Fibroblast of gingiva (primary cell): ENCODE measurements around the gene ZNF488.

Source experiments
- DNase-seq: peaks from one replicate; pipeline ENCODE4 v3.0.0-alpha.2; 2011; ENCODE audit warnings: low read depth

ZNF488 gene

DNA sequence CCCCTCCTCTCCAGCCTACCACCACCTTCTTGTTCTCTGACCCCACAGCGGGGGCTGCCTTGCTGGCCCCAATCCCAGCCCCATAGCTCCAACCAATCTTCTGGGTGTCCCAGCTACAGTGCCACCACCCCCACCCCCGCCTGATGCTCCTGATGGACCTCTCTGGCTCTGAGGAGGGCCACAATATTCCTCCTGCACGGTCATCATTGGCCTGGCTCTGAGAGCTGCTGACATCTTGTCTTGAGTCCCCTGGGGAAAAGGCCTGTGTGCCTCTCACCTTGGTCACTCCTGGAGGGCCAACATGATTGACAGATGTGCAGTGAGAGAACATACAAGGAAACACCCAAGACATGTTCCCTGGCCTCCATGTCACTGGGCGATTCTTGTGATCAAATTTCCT is 54.2 kb downstream of the ZNF488 start:
- DNase-seq: no peak

DNA sequence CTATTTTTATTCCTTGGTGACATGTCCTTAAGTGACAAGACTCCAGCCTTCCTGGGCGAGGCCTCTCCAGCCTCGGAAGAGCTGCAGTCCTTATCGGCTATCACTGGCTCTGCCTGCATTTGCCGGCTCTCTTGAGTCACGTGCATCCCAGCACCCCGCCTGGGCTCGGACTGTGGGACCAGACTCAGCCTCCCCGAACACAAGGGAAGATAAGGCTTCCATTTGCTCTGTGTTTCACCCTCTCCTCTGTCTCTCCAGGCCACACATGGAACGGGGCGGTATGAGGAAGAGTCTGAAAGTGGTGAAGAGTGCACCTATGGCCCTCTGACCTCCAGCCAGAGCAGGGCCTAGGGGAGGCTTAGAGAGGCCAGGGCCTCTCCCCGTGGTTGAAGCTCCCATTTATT is 57.2 kb downstream of the ZNF488 start:
- DNase-seq: no peak

DNA sequence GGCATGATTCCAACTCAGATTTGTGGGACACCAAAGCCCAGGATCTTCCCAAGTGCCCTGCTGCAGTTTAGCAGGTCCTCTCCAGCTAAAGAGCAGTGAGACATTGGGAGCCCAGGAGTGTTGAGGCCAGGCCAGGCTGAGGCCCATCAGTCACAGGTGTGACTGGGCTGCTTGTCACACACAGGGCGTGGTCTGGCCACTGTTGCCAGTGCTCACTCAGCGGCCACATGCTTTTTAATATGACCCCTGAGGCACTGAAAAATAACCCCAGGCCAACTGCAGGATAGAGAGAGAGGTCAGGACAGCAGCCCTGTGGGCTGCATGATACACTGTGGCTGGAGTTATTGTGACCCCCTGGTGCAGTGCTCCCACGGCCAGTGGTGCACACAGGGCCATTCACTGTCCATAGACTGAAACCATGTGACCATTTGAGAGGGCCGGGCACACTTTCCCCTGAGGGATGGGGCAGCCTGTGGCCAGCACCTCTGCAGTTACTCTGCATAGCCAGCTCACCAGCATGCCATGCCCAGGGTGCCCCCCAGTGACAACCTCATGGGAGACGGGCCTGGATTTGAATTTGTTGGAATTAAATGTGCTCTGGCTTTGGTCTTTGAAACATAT is 57.7 kb downstream of the ZNF488 start:
- DNase-seq: no peak

DNA sequence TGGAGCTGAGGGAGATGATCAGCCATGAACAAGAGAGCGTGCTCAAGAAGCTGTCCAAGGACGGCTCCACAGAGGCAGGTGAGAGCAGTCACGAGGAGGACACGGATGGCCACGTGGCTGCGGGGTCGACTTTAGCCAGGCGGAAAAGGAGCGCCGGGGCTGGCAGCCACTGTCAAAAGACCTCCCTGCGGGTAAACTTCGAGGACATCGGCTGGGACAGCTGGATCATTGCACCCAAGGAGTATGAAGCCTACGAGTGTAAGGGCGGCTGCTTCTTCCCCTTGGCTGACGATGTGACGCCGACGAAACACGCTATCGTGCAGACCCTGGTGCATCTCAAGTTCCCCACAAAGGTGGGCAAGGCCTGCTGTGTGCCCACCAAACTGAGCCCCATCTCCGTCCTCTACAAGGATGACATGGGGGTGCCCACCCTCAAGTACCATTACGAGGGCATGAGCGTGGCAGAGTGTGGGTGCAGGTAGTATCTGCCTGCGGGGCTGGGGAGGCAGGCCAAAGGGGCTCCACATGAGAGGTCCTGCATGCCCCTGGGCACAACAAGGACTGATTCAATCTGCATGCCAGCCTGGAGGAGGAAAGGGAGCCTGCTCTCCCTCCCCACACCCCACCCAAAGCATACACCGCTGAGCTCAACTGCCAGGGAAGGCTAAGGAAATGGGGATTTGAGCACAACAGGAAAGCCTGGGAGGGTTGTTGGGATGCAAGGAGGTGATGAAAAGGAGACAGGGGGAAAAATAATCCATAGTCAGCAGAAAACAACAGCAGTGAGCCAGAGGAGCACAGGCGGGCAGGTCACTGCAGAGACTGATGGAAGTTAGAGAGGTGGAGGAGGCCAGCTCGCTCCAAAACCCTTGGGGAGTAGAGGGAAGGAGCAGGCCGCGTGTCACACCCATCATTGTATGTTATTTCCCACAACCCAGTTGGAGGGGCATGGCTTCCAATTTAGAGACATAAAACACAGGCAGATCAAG is 58.5 kb downstream of the ZNF488 start:
- no peak for DNase-seq

DNA sequence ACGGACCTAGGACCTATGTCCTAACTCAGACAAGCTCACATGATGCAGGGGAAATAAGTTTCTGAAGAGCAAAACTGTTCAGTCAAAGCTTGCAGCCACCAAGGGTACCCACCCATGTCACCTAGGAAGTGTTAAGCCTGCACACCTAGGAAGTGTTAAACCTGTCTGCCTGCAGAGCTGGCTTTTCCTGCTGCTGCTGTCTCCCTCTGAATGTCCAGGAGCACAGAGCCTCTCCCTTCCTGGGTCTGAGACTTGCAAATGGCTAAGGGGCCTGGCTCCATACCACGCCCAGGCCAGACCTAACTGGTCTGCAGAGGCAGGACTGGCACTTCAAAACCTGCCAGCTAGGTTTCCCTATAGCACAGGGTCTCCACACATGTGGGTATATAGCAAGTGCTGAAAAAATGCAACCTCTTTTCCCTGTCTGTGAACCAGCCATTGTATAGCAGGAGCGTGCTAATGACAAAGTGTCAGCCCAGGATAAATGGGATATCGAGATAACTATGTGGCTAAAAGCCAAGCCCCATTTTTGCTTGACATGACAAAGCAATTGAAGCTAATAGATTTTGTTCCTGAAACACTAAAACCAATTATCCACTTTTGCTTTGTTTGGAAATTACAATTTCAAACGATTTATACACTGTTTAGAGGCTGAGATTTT is 60.3 kb downstream of the ZNF488 start:
- no peak for DNase-seq

DNA sequence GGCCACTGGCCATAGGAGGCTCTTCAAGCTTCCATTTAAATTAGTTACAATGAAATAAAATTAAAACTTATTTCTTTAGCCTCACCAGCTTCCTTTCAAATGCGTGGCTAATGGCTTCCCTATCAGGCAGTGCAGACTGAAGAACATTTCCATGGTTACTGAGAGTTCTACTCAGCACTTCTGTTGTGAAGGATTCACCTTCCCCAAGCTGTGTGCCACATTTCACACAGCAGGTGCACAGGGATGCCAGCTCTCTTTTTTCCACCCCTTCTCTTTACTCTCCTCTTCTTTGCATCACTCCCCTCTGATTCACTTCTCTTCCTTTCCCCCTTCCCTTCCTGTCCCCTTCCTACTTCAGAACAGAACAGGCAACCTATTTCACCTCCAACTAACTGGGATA is 61.0 kb downstream of the ZNF488 start:
- no peak for DNase-seq

DNA sequence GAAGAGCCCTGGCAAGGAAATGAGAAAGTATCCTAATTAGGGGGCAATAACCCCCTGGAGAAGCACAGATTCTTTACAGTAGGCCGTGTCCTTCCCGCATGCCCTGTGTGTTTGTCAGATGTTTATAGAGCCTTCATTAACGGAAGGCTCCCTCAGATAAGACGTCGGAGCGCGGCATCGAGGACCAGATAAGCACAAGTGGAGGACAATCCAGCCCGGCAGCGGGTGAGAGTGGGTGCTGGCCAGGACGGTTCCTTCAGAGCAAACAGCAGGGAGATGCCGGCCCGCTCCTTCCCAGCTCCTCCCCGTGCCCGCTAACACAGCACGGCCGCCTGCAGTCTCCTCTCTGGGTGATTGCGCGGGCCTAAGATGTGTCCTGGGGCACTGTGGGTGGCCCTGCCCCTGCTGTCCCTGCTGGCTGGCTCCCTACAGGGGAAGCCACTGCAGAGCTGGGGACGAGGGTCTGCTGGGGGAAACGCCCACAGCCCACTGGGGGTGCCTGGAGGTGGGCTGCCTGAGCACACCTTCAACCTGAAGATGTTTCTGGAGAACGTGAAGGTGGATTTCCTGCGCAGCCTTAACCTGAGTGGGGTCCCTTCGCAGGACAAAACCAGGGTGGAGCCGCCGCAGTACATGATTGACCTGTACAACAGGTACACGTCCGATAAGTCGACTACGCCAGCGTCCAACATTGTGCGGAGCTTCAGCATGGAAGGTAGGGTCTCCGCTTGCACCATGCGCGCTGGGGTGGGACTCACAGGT is 61.6 kb downstream of the ZNF488 start, which contains the start of gene GDF2:
Gene GDF2, plus strand, starts transcription at position 155 of the 762 bp plus-strand sequence. Its CDS starts 215 bp downstream, at position 370.
- no peak for DNase-seq

DNA sequence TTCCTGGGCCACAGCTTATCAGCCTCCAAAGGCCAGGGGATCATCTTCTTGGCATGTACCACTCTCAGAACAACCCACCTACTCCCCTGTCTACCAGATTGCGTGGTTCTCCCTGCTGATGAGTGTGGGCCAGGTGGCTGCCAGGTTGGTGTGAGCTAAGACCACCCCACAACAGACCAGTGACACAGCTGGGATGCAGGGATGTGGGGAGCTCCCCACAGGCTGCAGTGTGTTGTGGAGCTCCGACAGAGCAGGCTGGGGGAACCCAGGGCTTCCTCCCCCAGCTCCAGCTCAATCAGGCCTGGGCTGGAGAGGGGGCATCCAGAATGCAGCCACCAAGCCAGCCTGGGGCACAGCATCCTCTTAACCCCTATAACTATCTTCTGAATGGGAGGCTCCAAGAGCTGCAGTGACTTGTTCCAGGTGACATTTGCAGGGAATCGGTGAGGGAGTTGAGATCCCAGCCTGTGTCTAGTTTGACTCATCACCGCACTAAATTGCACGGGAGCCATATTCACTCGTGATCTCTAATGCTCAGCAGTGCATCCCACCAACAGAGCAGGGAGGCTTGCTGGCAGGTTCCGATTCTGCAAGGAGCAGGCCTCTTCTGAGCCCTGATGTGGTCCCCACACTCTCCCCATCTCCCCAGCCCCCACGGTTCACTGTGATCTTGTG is 62.4 kb downstream of the ZNF488 start:
- DNase-seq: no peak

DNA sequence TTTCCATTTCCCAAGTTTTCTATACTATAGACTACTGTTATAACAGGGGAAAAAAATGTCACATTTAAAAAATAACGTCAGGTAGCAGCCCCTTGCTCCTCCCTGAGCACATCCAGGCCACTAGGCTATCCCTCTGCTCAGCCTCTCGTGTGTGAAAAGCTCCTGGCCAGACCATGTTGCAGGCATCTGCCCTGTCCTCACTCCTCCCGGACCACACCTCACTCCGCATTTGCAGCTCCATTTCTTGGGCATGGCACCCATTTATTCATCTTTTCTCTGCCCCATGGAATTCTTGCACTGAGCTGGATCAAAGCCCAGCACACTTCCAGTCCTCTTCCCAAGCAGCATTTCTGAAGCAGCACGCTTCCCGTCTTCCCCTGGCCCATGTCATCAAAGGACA is 63.3 kb downstream of the ZNF488 start:
- no peak for DNase-seq

DNA sequence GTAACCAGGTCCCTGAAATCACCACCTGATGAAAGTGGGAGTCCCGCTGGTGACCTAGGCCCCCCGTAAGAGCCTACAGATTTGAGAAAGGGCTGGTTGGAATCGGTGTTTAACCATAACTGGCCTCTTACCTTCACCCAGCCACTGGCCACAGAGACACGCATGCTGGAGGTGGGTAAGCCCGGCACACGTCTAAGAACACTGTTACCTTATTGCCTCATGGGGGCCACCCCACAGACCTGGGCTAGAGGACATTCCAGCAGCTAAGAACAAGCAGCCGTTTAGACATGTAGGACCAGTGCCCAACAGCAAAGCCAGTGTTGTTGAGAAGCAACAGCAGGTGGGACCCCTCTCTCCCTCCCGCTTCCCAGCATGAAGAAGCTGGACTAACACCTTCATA is 64.3 kb downstream of the ZNF488 start:
- no peak for DNase-seq

DNA sequence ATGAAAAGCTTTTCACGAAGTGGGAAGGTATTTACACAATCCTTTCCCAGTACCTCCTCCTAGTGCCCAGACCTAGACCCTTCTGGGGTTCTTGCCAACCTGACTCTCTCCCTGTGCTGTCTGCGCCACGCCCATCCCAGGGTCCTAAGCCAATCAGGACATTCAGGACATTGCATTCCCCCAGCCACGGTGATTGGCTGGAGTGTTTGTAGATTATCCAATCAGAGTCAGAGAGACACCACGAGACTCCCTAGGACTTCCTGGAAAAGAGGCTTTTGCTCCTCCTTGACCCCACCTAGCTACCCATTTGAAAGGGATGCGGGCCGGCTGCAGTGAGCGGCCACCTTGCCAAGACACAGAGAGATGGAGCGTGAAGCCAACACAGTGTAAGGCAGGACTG is 65.4 kb downstream of the ZNF488 start:
- no peak for DNase-seq

DNA sequence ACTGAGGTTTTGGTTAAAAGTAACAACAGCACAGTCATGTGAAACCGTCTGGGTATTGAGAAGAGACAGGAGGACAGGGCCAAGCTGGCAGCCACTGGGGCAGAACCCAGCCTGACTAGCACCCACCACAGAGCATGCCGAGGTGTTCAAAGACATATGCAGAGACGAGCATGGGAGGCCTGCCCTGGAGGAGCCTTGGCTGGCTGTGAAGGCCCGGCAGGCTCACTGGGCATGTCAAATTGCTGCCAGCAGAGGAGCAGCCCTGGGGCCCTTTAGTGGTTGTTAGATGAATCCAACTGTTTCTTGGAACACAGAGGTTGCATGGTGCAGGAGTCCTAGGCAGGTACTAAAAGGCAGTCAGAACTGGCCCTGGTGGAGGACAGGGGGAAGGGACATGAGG is 66.8 kb downstream of the ZNF488 start:
- DNase-seq: no peak

DNA sequence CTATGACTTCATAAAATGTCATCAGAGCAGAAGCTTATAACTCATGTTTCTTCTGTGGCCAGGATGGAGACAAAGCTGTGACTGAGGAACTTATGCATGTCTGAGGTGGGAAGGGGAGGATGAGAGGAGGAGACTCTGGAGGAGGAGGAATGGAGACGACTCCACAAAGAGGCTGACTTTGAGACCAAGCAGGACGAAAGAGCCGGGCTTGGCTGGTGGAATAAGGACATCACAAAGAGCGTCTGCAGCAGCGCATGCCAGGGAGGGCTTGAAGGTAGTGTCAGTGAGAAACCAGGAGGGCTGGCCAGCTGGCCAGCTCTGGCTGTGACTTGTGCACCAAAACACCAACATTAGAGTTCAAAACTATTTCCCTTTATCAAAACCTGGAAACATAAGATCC is 68.0 kb downstream of the ZNF488 start:
- no peak for DNase-seq
